Esophagus squamous epithelium (tissue), 5 donors: ENCODE data around the gene TUBA1C. TPM values are rescaled to one million over a fixed set of nuclear protein-coding genes. Genes with fewer than 3 reads are reported as not detected.
A peak's percentile ranks its signal among the peaks of the same experiment; 100 is the strongest.

Experiments
- DNase-seq: peaks from one replicate; lab custom pipeline; 2025; lab: John Stamatoyannopoulos, UW
- H3K27ac ChIP-seq, 4 donors: fragments of 200-600 bp; sonication (generic); one replicate each; pipeline ENCODE4 v1.5.1; 2016 to 2019; ENCODE audit warnings: mild to moderate bottlenecking in 1 of 4
- H3K27me3 ChIP-seq, 4 donors: fragments of 200-600 bp; sonication (generic); 1 replicate in 3 of 4; 2 replicates in 1 of 4; pipeline versions ENCODE4 v1.5.1 to v1.6.0; 2017 to 2021; ENCODE audit warnings: antibody characterized with exemption in 1 of 4
- H3K36me3 ChIP-seq, 3 donors: fragments of 200-600 bp; sonication (generic); one replicate each; pipeline ENCODE4 v1.5.1; 2016 to 2019
- H3K4me1 ChIP-seq, 3 donors: fragments of 200-600 bp; sonication (generic); one replicate each; pipeline ENCODE4 v1.5.1; 2017 to 2019
- H3K4me3 ChIP-seq, 4 donors: fragments of 200-600 bp; sonication (generic); 1 replicate in 3 of 4; 2 replicates in 1 of 4; pipeline ENCODE4 v1.5.1; 2016 to 2019; ENCODE audit warnings: mild to moderate bottlenecking in 2 of 4, moderate library complexity in 1 of 4
- H3K9me3 ChIP-seq, 3 donors: fragments of 200-600 bp; sonication (generic); one replicate each; pipeline ENCODE4 v1.5.1; 2016 to 2019
- CTCF ChIP-seq, 6 experiments: fragments of 450-650 bp in 4 of 6; fragments of 200-600 bp in 2 of 6; sonication (generic) in 2 of 6; IDR thresholded peaks; one replicate each; pipeline ENCODE4 v1.5.1; 2016 to 2019; ENCODE audit warnings: antibody characterized with exemption in 6 of 6, mild to moderate bottlenecking in 4 of 6, moderate library complexity in 4 of 6
- POLR2A ChIP-seq, 4 donors: fragments of 450-650 bp; IDR thresholded peaks; one replicate each; pipeline ENCODE4 v1.6.1; 2017; ENCODE audit warnings: antibody characterized with exemption in 4 of 4, mild to moderate bottlenecking in 4 of 4, moderate library complexity in 3 of 4
- WGBS, 2 donors: methylation state at CpG; one replicate each; pipeline ENCODE4 v1.1.5; 2018; 5-methylcytosine and 5-hydroxymethylcytosine counted together
- intact Hi-C: fragments of 100-400 bp; cut with DNase I; formaldehyde crosslinking; loops from one replicate; pipeline ENCODE4 v1.15.0; 2022
- total RNA-seq, 4 donors: library from RNA; depleted of rRNA; stranded (reverse); fragments of >200 nt; gene quantifications; one replicate each; pipeline ENCODE4 v1.1.0, GENCODE V29; 2016
- donor health status: DM: yes; HTN: yes; CAD: no.

TUBA1C gene
- total RNA-seq, 4 donors from 2014 or later: 587 to 1,132 (median 718) TPM

- H3K27me3 ChIP-seq: peaks cover 20 to 81% (median 35%) of the 10 kb centered on the region in 4 donors
- H3K36me3 ChIP-seq: no peaks in the 10 kb centered on the region
- no peak for DNase-seq
- intact Hi-C loops: no loop called here
- TF ChIP-seq POLR2A (IDR thresholded peaks at IDR 0.05) (no peak), CTCF (IDR thresholded peaks at IDR 0.05) (peak; percentile 47 to 71 (median 64))
- H3K27ac ChIP-seq: no peak overlapping the region
- peak overlapping the region in 2 of 4 donors; percentile 30 to 58 for H3K4me3 ChIP-seq
- peaks cover 27 to 53% (median 32%) of the 10 kb centered on the region in 3 donors for H3K4me1 ChIP-seq
- no peaks in the 10 kb centered on the region for H3K9me3 ChIP-seq
- WGBS, 2 donors: no CpG with 5 or more reads among the region's 54 CpGs
Measured at GRCh38 chr12:49296034-49296835, 31.4 kb downstream of the TUBA1C start.

- no peak for TF ChIP-seq CTCF (IDR thresholded peaks at IDR 0.05)
- Histone ChIP-seq H3K4me1 (peaks cover 27 to 53% (median 32%) of the 10 kb centered on the region in 3 donors), H3K9me3 (no peaks in the 10 kb centered on the region), H3K4me3 (peak overlapping the region in 3 of 4 donors; percentile 9 to 58 (median 30)), H3K27ac (no peak overlapping the region), H3K36me3 (no peaks in the 10 kb centered on the region), H3K27me3 (peaks cover 20 to 88% (median 35%) of the 10 kb centered on the region in 4 donors)
- WGBS, 2 donors: 0% methylated on average over 11 to 22 of the region's 77 CpGs
- intact Hi-C loops: no loop called here
- no peak for DNase-seq
Measured at GRCh38 chr12:49296836-49297694, 32.2 kb downstream of the TUBA1C start.

- Histone ChIP-seq H3K27ac (no peak overlapping the region), H3K4me1 (peaks cover 27 to 50% (median 31%) of the 10 kb centered on the region in 3 donors), H3K36me3 (no peaks in the 10 kb centered on the region), H3K9me3 (no peaks in the 10 kb centered on the region), H3K27me3 (peaks cover 20 to 94% (median 35%) of the 10 kb centered on the region in 4 donors), H3K4me3 (peak overlapping the region in 2 of 4 donors; percentile 30 to 58)
- no peak for TF ChIP-seq POLR2A (IDR thresholded peaks at IDR 0.05)
- TF ChIP-seq CTCF (IDR thresholded peaks at IDR 0.05): no peak
- intact Hi-C loops: no loop called here
- no peak for DNase-seq
- WGBS, 2 donors: 0 to 17% methylated on average over 4 of the region's 8 CpGs
Measured at GRCh38 chr12:49297695-49298060, 32.8 kb downstream of the TUBA1C start.

GRCh38 chr12:49298160-49298559 lies 33.3 kb downstream of the TUBA1C start:
- DNase-seq: no peak
- Histone ChIP-seq H3K27me3 (peaks cover 20 to 98% (median 35%) of the 10 kb centered on the region in 4 donors), H3K4me3 (no peak overlapping the region), H3K9me3 (no peaks in the 10 kb centered on the region), H3K27ac (no peak overlapping the region), H3K36me3 (no peaks in the 10 kb centered on the region), H3K4me1 (peaks cover 22 to 45% (median 26%) of the 10 kb centered on the region in 3 donors)
- 53 to 59% methylated on average over 3 to 6 of the region's 6 CpGs for WGBS, 2 donors
- TF ChIP-seq POLR2A (IDR thresholded peaks at IDR 0.05): no peak
- peak in 1 of 6 experiments; percentile 6 for TF ChIP-seq CTCF (IDR thresholded peaks at IDR 0.05)
- intact Hi-C loops: no loop called here
